Body of pancreas (tissue), 4 donors: Measurements from ENCODE around the gene PTPRJ.

Experiments
- POLR2A ChIP-seq, 3 donors: fragments of 450-650 bp; IDR thresholded peaks; one replicate each; pipeline ENCODE4 v1.6.1; 2016; ENCODE audit warnings: antibody characterized with exemption in 3 of 3, mild to moderate bottlenecking in 2 of 3
- TF ChIP-seq, protein P1 (sequence below), 7 experiments: fragments of 450-650 bp in 4 of 7; fragments of 200-600 bp in 3 of 7; sonication (generic) in 3 of 7; IDR thresholded peaks; one replicate each; pipeline ENCODE4 v1.5.1; 2016 to 2019; ENCODE audit warnings: antibody characterized with exemption in 7 of 7

DNA sequence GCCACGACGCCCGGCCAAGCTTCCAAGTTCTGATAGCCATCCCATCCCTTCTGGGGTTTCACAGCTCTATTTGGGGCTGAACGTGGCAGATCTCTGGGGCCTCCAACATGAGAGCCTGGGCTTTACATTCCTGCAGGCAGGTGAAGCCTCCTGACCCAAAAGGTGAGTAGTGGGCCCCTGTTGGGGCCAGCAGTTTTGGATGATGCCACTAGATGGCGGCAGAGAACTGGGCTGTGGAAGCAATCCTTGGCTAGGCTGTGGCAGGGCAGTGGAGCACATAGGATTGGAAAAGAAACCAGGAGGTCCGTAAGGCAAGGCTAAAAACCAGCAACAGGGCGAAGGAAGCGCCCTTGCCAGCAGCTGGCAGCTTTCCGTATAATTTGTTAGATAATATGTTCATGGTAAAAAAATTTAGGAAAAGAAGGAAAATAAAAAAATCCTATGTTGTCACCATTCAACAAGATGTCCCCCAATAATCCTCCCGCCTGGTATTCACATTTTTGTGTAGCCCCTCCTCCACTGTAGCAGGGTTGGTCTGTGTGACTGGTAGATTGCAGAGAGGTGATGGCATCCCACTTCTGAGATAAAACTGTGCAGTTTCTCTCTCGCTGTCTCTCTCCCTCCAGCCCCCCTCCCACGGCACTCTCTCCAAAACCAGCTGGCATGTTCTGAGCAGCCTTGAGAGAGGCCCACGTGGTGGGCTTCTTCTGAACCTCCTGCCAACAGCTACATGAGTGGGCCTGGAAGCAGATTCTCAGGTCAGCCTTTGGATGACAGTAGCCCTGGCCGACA, 192.7 kb downstream of the PTPRJ start:
- TF ChIP-seq POLR2A (IDR thresholded peaks at IDR 0.05): no peak
- TF ChIP-seq, protein P1, sequence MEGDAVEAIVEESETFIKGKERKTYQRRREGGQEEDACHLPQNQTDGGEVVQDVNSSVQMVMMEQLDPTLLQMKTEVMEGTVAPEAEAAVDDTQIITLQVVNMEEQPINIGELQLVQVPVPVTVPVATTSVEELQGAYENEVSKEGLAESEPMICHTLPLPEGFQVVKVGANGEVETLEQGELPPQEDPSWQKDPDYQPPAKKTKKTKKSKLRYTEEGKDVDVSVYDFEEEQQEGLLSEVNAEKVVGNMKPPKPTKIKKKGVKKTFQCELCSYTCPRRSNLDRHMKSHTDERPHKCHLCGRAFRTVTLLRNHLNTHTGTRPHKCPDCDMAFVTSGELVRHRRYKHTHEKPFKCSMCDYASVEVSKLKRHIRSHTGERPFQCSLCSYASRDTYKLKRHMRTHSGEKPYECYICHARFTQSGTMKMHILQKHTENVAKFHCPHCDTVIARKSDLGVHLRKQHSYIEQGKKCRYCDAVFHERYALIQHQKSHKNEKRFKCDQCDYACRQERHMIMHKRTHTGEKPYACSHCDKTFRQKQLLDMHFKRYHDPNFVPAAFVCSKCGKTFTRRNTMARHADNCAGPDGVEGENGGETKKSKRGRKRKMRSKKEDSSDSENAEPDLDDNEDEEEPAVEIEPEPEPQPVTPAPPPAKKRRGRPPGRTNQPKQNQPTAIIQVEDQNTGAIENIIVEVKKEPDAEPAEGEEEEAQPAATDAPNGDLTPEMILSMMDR (IDR thresholded peaks at IDR 0.05): peak; percentile 74 to 95 (median 79)
